Measurements from ENCODE around the gene MRPS10. TPM values are rescaled to one million over a fixed set of nuclear protein-coding genes. Genes with fewer than 3 reads are reported as not detected.

The MRPS10 gene
- 35.7 and 37.0 TPM in 2 replicates for total RNA-seq

DNA sequence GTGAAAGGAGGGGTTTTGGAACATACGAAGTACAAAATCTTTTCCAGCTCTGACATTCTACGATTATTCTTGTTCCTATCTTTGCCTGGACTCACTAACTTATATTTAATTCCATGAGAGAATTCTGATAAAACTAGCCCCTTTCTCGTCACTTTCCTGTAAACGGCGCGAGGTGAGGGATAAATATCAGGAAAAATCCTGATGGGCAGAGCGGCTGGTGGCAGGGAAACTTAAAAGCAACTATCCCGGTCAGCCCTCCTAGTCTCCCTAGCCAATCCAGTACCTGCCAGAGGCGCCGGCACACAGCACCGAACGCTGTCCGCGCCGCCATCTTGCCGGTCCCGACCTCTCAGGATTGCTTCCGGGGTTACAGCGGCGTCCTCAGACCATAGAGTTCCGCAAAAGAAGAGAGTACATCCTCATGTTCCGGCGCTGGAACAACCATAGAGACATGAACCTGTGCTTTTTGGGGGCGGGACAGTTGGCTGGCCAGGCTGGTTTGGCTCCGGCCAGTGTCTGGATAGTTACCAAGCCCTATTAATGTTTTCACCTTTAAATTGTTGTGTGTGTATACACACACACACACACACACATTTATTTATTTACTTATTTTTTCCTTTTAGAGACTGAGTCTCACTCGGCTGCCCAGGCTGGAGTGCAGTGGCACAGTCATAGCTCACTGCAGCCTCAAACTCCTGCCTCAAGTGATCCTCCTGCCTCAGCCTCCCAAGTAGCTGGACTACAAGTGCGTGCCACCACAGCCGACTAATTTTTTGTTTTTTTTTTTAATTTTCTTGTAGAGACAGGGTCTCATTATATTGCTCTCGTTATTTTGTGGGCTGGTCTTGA, at the start of gene MRPS10:
TSS of gene MRPS10 (minus strand) at position 343 of the 849 bp plus-strand sequence. CDS start at position 331, 12 bp downstream.
- no peak for TF ChIP-seq CTCF (IDR thresholded peaks at IDR 0.05)
- Mint-ChIP-seq H3K27ac (peak within 1 kb of the TSS; percentile 95), H3K4me1 (peaks cover 30% of the 10 kb centered on the region), H3K27me3 (no peaks in the 10 kb centered on the region), H3K9me3 (no peaks in the 10 kb centered on the region), H3K36me3 (ENCODE audit: low read depth) (peaks cover 22% of the 10 kb centered on the region), H3K4me3 (peak within 1 kb of the TSS; percentile 99)
- peak; percentile 76 for DNase-seq
- intact Hi-C loops (cut with micrococcal nuclease) = loop anchor here (1.0 to 10.0 kb wide), 10 partner anchors 113 to 675 kb away; partner anchors contain the start of genes BYSL, MED20, RPL7L1 and TFEB
- peak; percentile 99 for ATAC-seq (ENCODE audit: low read depth)
- ChIA-PET CTCF (interaction anchor here (0.7 to 1.5 kb wide), 6 partner anchors 12 to 512 kb away, joined by 3 to 7 read pairs (median 4); partner anchors contain the start of genes BYSL and MED20), POLR2A (interaction anchor here (0.6 to 1.8 kb wide), 12 partner anchors 10 to 512 kb away, joined by 3 to 7 read pairs (median 3); partner anchors contain the start of genes TAF8, TOMM6 and UBR2)

- CTCF ChIA-PET = no interaction called here
- no peak overlapping the region for H3K4me3 Mint-ChIP-seq
Measured at GRCh38 chr6:42266538-42266937, 48.9 kb upstream of the MRPS10 start.

GRCh38 chr6:42264852-42265390, 47.3 kb upstream of the MRPS10 start:
- H3K9me3 Mint-ChIP-seq = no peaks in the 10 kb centered on the region
- POLR2A ChIA-PET = interaction anchor here (0.6 kb wide), 1 partner anchor 476 kb away, joined by 4 read pairs; no protein-coding TSS in a partner anchor
- CTCF ChIA-PET = interaction anchor here (2.2 kb wide), 1 partner anchor 282 kb away, joined by 10 read pairs; no protein-coding TSS in a partner anchor
- intact Hi-C loops (cut with micrococcal nuclease) = loop anchor here (5.0 kb wide), 1 partner anchor 267 kb away; no protein-coding TSS in a partner anchor
- H3K36me3 Mint-ChIP-seq (ENCODE audit: low read depth) = no peaks in the 10 kb centered on the region
- no peak overlapping the region for H3K27ac Mint-ChIP-seq
- H3K4me1 Mint-ChIP-seq = peaks cover 14% of the 10 kb centered on the region
- TF ChIP-seq CTCF (IDR thresholded peaks at IDR 0.05) = no peak
- H3K27me3 Mint-ChIP-seq = no peaks in the 10 kb centered on the region
- DNase-seq = no peak
- no peak for ATAC-seq (ENCODE audit: low read depth)
- H3K4me3 Mint-ChIP-seq = no peak overlapping the region

More at GRCh38 chr6:42266538-42266937, 48.9 kb upstream of the MRPS10 start:
- Mint-ChIP-seq H3K27ac (no peak overlapping the region), H3K27me3 (no peaks in the 10 kb centered on the region), H3K4me1 (peaks cover 20% of the 10 kb centered on the region), H3K9me3 (no peaks in the 10 kb centered on the region), H3K36me3 (ENCODE audit: low read depth) (no peaks in the 10 kb centered on the region)
- DNase-seq (no peak), ATAC-seq (ENCODE audit: low read depth) (no peak)
- TF ChIP-seq CTCF (IDR thresholded peaks at IDR 0.05) = no peak
- intact Hi-C loops (cut with micrococcal nuclease) = no loop called here
- POLR2A ChIA-PET = no interaction called here

DNA sequence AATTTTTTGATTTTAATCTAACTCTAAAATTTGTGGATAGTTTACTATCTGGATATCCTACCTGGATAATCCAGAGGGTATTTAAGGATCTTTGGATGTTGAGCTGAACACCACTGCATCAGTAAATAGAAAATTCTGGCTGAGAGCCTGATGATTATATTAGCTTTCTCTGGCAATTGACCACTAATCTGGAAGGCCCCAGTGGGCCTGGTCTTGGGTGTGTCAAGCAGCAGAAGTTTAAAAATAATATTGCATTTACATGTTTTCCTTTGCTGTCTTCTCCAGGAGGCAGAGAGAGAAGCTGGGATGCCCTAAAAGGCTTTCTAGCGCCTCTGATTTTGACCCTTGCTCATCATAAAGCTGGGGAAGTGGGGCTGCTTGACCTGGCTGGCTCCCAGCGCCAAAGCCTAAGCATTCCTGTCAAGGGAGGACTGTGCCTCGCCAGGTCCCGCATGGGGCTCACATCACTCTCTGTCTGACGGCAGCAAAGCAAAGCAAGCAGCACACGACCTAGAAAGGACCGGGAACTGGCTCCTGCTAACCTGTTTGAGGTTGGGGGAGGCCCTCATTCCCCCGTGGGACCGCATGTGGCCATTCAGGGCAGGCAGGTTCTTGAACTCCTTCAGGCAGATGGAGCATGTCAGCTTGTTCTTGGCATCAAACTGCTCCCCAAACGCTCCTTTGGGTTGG, 46.6 kb upstream of the MRPS10 start:
- ATAC-seq (ENCODE audit: low read depth) = no peak
- ChIA-PET CTCF (interaction anchor here (2.2 kb wide), 1 partner anchor 283 kb away, joined by 10 read pairs; no protein-coding TSS in a partner anchor), POLR2A (no interaction called here)
- Mint-ChIP-seq H3K36me3 (ENCODE audit: low read depth) (no peaks in the 10 kb centered on the region), H3K27ac (no peak overlapping the region), H3K4me1 (peaks cover 8% of the 10 kb centered on the region), H3K4me3 (no peak overlapping the region), H3K9me3 (no peaks in the 10 kb centered on the region), H3K27me3 (no peaks in the 10 kb centered on the region)
- no peak for DNase-seq
- no peak for TF ChIP-seq CTCF (IDR thresholded peaks at IDR 0.05)
- intact Hi-C loops (cut with micrococcal nuclease) = loop anchor here (5.0 kb wide), 1 partner anchor 268 kb away; no protein-coding TSS in a partner anchor

All from activated B cell treated with CpG ODN at 0.5 μM for 24 hours (primary cell).